GM19023 (cell line): ENCODE measurements around the gene CDC42BPA.
"Not testable (repeated sequence)": the region's sequence is repeated elsewhere in the genome, so short reads cannot be mapped to it uniquely, and the experiment has no call there.

Experiments
- ATAC-seq: cut with Tn5 transposase; IDR thresholded peaks from one replicate; pipeline ENCODE4 v1.9.1; 2021; ENCODE audit warnings: mild to moderate bottlenecking, moderate library complexity; ENCODE audit not compliant: unreplicated experiment

The CDC42BPA gene

DNA sequence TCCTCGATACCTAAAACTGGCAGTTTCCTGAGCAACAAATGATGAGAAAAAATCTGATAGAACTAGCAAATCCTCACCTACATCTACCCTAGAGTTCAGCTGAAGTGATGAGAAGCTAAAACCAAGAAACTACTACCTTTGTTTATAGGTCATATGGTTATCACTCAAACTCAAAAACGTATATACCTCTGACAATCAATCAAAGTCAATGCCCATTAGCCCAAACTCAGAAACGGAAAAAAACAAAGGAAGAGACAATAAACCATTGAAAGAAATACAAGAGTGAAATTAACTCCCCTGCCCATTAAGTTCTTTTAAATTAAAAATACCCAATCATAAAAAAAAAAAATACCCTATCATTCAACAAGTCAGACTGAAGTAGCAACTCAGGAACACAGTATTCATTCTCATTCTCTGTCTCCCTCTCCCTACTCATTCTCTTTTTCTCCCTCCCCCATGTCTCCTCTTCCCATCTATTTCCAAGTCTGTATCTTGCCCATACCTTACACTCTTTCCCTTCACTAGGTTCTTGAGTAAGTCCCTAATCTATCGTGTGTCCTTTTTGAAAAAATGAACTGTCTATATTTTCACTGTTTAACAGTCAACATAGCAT, 6.8 kb downstream of the CDC42BPA start:
- no peak for ATAC-seq

GRCh38 chr1:227308367-227309336, 9.6 kb downstream of the CDC42BPA start:
- no peak for ATAC-seq

DNA sequence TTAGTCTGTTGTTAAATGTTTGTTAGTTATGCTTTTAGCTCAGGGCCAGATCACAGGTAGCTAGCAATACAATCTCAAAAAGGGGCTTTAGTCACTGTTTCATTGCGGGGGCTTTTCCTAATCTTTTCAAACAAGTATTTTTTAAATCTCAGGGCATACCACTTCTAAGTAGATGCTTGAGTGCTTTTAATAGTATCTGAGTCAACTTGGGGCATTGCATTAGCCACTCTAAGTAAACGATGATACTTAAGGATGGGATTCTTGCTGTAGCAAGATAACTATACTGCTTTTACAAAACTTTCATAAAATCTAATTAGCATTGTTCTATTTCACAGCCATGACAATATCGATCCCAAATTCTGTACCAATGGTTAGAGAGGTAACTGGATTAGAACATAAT, 11.6 kb downstream of the CDC42BPA start:
- ATAC-seq = no peak

GRCh38 chr1:227305894-227306626, 12.2 kb downstream of the CDC42BPA start:
- ATAC-seq = no peak

GRCh38 chr1:227304665-227305064, 13.6 kb downstream of the CDC42BPA start:
- ATAC-seq = no peak

DNA sequence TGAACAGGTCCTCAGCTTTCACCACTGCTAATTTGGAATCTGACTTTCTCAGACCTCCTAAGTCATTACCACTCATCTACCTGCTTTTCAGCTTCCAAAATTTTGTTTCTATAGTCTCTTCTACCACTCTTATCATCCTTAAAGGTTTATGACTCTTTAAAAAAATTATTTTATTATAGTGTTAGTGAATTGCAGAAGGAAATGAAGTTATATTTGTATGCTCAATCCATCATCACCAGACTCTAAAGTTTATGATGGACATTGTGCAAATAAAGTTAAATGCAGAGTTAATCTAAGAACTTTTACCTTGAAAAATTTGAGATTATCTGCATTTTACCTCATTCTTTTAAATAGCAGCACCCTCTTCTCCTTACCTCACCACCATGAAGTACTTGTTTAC, 14.6 kb downstream of the CDC42BPA start:
- no peak for ATAC-seq

GRCh38 chr1:227300682-227301081, 17.6 kb downstream of the CDC42BPA start:
- ATAC-seq = no peak

- no peak for ATAC-seq
These were observed 18.6 kb downstream of the CDC42BPA start for GRCh38 chr1:227299688-227300087.

- ATAC-seq = no peak
These were observed 19.1 kb downstream of the CDC42BPA start for GRCh38 chr1:227299241-227299627.

GRCh38 chr1:227298512-227299240, 19.6 kb downstream of the CDC42BPA start:
- no peak for ATAC-seq

- no peak for ATAC-seq
These were observed 21.1 kb downstream of the CDC42BPA start for GRCh38 chr1:227297073-227297793.

- no peak for ATAC-seq
These were observed 22.7 kb downstream of the CDC42BPA start for GRCh38 chr1:227295609-227296008.

- ATAC-seq = no peak
These were observed 32.5 kb downstream of the CDC42BPA start for GRCh38 chr1:227285745-227286144.

- no peak for ATAC-seq
These were observed 36.9 kb downstream of the CDC42BPA start for GRCh38 chr1:227281371-227281770.

- no peak for ATAC-seq
These were observed 37.5 kb downstream of the CDC42BPA start for GRCh38 chr1:227280836-227281235.

DNA sequence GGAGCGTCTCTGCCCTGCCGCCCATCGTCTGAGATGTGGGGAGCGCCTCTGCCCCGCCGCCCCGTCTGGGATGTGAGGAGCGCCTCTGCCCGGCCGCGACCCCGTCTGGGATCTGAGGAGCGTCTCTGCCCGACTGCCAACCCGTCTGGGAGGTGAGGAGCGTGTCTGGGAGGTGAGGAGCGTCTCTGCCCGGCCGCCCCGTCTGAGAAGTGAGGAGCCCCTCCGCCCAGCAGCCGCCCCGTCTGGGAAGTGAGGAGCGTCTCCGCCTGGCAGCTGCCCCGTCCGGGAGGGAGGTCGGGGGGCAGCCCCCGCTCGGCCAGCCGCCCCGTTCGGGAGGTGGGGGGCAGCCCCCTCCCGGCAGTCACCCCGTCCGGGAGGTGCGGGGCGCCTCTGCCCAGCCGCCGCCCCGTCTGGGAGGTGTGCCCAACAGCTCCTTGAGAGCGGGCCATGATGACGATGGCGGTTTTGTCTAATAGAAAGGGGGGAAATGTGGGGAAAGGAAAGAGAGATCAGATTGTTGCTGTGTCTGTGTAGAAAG, 42.1 kb downstream of the CDC42BPA start:
- ATAC-seq = not testable (repeated sequence)

DNA sequence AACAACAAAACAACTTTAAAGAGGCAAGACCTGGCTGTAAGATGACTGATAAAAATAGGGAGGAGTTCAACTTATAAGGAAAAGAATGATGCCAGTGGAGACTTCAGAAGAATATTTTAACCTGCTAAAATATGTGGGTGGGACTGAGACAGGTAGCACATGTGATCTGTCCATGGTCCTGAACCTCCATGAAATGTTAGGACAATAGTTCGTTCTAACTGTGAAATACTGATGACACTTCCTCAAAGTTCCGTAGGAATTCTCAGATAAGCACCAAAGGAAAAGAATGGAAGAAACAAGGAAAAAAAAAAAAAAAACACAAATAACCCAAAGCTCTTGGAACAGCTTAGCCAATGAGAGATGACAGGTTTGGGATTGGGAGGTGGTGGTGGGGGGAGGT, 44.7 kb downstream of the CDC42BPA start:
- ATAC-seq = no peak

DNA sequence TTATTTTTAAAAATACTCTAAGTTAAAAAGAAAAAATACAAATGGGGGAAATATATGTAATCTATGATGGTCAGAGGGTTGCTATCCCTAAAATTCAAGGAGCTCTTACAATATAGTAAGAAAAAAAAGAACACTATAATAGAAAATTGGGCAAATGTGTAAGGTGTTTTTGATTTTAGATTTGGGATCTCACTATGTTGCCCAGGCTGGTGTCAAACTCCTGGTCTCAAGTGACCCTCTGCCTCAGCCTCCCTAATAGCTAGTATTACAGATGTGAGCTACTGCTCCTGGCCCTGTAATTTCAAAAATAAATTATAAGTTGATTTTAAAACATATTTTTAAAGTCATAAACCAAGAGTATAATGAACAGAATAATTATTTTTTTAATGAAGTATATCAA, 45.9 kb downstream of the CDC42BPA start:
- ATAC-seq = no peak

GRCh38 chr1:227270554-227270953, 47.7 kb downstream of the CDC42BPA start:
- ATAC-seq = no peak

GRCh38 chr1:227268943-227269342, 49.3 kb downstream of the CDC42BPA start:
- no peak for ATAC-seq
